ENCODE measurements around the gene ZNF408. TPM values are rescaled to one million over a fixed set of nuclear protein-coding genes. Genes with fewer than 3 reads are reported as not detected.

The ZNF408 gene
- total and polyA plus RNA-seq, 2 experiments from 2014 or later: 6.1 to 17.2 TPM

- TF ChIP-seq EZH2phosphoT487 (IDR thresholded peaks at IDR 0.05; ENCODE audit: unreplicated experiment) (no peak), JUNB (IDR thresholded peaks at IDR 0.05; ENCODE audit: unreplicated experiment) (no peak), STAT1 (IDR thresholded peaks at IDR 0.05; ENCODE audit: unreplicated experiment) (no peak), ZNF331 (CRISPR knock-in tag; IDR thresholded peaks at IDR 0.05; ENCODE audit: low read depth) (no peak), ETS1 (IDR thresholded peaks at IDR 0.05) (no peak), EZH2 (IDR thresholded peaks at IDR 0.05; ENCODE audit: low read depth, unreplicated experiment) (no peak), ZNF114 (CRISPR knock-in tag; IDR thresholded peaks at IDR 0.05) (no peak)
Measured at GRCh38 chr11:46667043-46667481, 33.8 kb upstream of the ZNF408 start (continued).

- Mint-ChIP-seq H3K4me3 (no peak overlapping the region), H3K27me3 (ENCODE audit: insufficient read depth, low read depth, poor library complexity) (peaks cover 1% of the 10 kb centered on the region), H3K4me1 (no peaks in the 10 kb centered on the region; the same call in 2 of the 3 replicates), H3K9me3 (no peaks in the 10 kb centered on the region), H3K36me3 (ENCODE audit: low read depth) (peaks cover 54% of the 10 kb centered on the region), H3K27ac (no peak overlapping the region)
- Histone ChIP-seq H2AFZ (no peak overlapping the region), H3K79me2 (replicated peaks; ENCODE audit: insufficient read depth) (no peaks in the 10 kb centered on the region), H3K27ac (ENCODE audit: low read depth) (no peak overlapping the region), H3K4me2 (no peak overlapping the region), H3K27me3 (ENCODE audit: insufficient read depth) (no peaks in the 10 kb centered on the region), H3K4me1 (ENCODE audit: insufficient read depth) (no peaks in the 10 kb centered on the region), H4K20me1 (replicated peaks; ENCODE audit: insufficient read depth) (peaks cover 4% of the 10 kb centered on the region), H3F3A (replicated peaks; ENCODE audit: low read depth) (peaks cover 8% of the 10 kb centered on the region; the same call in 1 of the 2 replicates), H3K4me3 (no peak overlapping the region), H3K36me3 (ENCODE audit: insufficient read depth) (peaks cover 31% of the 10 kb centered on the region; the same call in 1 of the 2 replicates), H3K9me2 (ENCODE audit: insufficient read depth) (no peaks in the 10 kb centered on the region)
- no peak for ATAC-seq
- DNase-seq (ENCODE audit: low spot score): no peak
- no peak for TF ChIP-seq POLR2AphosphoS5 (IDR thresholded peaks at IDR 0.05; ENCODE audit: low read depth)
- TF ChIP-seq CREB1 (CRISPR knock-in tag; IDR thresholded peaks at IDR 0.05; ENCODE audit: low read depth): no peak
- TF ChIP-seq REST (IDR thresholded peaks at IDR 0.05; ENCODE audit: unreplicated experiment): no peak
- no peak for TF ChIP-seq CTCF (conservative IDR thresholded peaks at IDR 0.05; ENCODE audit: low read depth in 2 of 2)
- TF ChIP-seq NANOG (IDR thresholded peaks at IDR 0.05; ENCODE audit: borderline replicate concordance): no peak
- TF ChIP-seq ZNF114 (CRISPR knock-in tag; IDR thresholded peaks at IDR 0.05): no peak
- TF ChIP-seq ZNF331 (CRISPR knock-in tag; IDR thresholded peaks at IDR 0.05; ENCODE audit: low read depth): no peak
- no peak for TF ChIP-seq JUNB (IDR thresholded peaks at IDR 0.05; ENCODE audit: unreplicated experiment)
Measured at GRCh38 chr11:46668480-46669085, 32.2 kb upstream of the ZNF408 start.

All from GM23338 (cell line).